K562 (cell line): Measurements from ENCODE around the gene RPTOR.

Experiments
- MTA3 ChIP-seq: fragments of 450-650 bp; formaldehyde crosslinking; IDR thresholded peaks from 2 replicates; pipeline ENCODE4 v1.6.1; 2017; ENCODE audit warnings: mild to moderate bottlenecking, borderline replicate concordance
- SMAD1 ChIP-seq: fragments of 150-350 bp; IDR thresholded peaks from 2 replicates; pipeline ENCODE4 v1.6.1; 2014; ENCODE audit warnings: low read length, low read depth; ENCODE audit not compliant: partially characterized antibody

- TF ChIP-seq SMAD1: no peak
- TF ChIP-seq MTA3: no peak
These were observed 453.6 kb downstream of the RPTOR start for GRCh38 chr17:80998118-80998747.
